ENCODE measurements around the gene OR2AG1.
"Not testable (repeated sequence)": the region's sequence is repeated elsewhere in the genome, so short reads cannot be mapped to it uniquely, and the experiment has no call there.

The OR2AG1 gene

GRCh38 chr11:6794639-6795038, 11.8 kb downstream of the OR2AG1 start:
- no peak for DNase-seq

- DNase-seq, result no peak
Measured at GRCh38 chr11:6799402-6799801, 16.6 kb downstream of the OR2AG1 start, which contains the start of gene OR6A2. TSS of gene OR6A2 (minus strand) at chr11:6799689. CDS start at chr11:6795708, 3,981 bp downstream.

GRCh38 chr11:6801075-6801474, 18.3 kb downstream of the OR2AG1 start:
- DNase-seq, result not testable (repeated sequence)

DNA sequence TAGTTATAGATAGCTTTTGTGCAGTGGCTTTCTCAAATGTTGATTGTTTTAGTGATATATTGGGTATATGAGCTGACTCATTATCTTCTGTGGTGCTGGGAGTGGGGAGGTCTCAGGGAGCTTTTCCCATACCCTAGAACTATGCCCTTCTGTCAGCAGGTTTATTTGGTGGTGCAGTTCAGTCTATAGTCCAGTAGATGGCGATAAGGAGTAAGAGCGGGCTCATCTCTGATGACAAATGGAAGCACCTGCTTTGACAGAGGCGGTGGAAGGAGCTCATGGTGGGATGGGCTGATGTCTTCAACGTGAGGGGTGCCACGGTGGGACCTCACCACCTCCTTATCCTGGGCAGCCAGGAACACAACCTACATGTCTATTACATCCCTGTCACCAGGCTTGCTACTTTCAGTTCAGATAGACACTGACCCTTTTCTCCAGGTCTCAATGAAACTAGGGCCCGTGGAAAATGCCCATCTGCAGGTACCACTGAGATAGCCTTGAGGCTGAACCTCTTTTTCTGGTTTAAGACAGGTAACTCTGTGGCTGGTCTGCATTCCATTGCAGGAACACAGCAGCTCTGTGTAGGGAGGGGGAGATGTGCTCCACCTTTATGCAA, 29.7 kb downstream of the OR2AG1 start:
- DNase-seq, result peak in 1 of 14 donors; percentile 1

DNA sequence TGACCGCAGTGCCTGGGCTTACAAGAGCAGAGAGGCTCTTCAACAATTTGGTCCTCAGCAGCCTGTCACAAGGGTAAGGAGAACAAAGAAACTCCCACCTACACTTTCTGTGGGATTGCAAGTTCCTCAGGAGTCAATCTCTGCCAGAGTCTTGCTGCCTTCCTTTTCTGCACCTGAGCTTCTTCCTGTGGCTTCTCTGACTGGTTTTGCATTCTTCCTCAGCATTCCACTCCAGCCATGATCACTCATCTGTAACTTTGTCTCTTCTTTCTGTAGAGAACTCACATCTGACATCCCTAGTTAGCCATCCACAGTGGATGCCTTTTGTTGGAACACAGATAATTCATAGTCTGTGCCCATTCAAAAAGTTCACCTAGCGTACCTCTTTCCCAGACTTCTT, 30.8 kb downstream of the OR2AG1 start:
- no peak for DNase-seq

DNA sequence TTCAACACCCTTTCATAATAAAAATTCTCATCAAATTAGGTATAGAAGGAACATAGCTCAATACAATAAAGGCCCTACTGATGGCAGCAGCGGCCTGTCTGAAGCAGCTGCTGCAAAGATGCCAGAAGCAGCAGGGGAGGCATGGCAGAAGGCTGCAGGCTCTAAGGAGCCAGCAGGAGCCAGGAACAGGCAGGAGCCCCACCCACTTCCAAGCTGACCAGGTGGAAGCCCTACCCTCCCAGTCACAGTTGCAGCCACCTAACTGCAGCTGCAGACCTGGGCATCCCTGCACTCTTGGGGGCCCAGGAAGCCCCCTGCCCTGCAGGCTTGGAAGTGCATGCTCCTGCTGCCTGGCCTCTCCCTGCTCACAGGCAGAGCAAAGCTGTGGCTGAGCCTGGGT, 34.9 kb downstream of the OR2AG1 start:
- DNase-seq, result peak in 1 of 14 donors; percentile 22

DNA sequence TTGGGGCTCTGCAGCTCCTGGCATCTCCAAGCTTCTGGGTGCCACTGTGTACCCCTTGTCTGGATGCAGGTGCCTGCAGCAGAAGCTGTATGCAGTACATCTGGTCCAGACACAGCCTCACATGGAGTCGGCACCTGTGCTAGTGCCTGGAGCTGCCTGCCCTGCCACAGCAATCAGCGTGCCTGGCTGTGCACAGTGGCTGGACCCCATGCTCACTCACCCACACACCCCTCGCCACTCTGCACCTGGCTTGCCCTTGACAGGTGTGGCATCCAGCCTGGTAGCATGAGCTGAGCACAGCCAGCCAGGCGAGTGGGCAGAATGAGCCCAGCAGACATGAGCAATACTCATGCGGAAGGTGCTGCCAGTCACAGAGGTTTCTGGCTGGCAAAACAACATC, 36.1 kb downstream of the OR2AG1 start:
- DNase-seq, result no peak

GRCh38 chr11:6824136-6824823, 41.5 kb downstream of the OR2AG1 start:
- no peak for DNase-seq

GRCh38 chr11:6825231-6825744, 42.5 kb downstream of the OR2AG1 start:
- no peak for DNase-seq

- no peak for DNase-seq
Measured at GRCh38 chr11:6828103-6828502, 45.3 kb downstream of the OR2AG1 start.

DNA sequence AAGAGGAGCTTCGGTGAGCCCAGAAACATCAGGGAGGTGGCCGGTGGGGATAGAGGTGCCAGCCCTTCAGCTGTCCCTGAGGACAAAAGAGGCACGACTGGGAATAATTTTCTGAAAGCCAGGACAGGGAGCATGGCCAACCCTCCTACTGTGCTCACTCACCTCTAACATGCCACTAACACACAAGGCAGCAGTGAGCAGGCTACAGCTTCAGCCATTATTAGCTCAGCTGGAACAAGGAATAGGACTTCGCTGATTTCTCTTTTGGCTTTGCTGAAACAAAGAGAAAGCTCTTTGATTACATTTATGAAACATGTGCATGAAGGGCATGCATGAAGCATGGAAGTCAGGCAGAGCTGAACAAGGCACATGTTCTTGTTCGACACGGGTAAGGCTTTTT, 50.5 kb downstream of the OR2AG1 start:
- DNase-seq, result no peak

DNA sequence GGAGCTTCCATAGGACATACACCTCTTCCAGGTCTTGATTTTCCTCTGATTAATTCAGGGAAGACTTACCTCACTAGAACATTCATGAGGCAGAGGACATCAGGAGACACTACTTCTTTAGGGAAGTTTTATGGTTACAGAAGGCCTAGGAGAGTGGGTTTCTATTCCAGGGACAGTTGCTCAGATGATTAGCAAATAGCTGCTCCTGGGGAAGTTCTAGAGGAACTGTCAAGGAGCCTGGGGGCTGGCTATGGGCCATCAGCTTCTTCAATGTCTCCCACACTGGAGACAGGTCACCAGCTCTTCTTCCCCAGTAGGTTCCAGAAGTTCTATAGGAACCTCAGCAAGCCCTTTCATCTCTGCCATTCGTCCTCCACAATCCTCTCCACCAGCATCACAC, 51.2 kb downstream of the OR2AG1 start:
- no peak for DNase-seq

Data from C1 segment of cervical spinal cord (tissue), 14 donors.